Central memory CD4-positive, alpha-beta T cell (primary cell): ENCODE measurements around the gene TTC33.
A peak's percentile ranks its signal among the peaks of the same experiment; 100 is the strongest.
"Not testable (repeated sequence)": the region's sequence is repeated elsewhere in the genome, so short reads cannot be mapped to it uniquely, and the experiment has no call there.

Experiments
- DNase-seq: peaks from one replicate; pipeline ENCODE4 v3.0.0; 2022

Gene TTC33

DNA sequence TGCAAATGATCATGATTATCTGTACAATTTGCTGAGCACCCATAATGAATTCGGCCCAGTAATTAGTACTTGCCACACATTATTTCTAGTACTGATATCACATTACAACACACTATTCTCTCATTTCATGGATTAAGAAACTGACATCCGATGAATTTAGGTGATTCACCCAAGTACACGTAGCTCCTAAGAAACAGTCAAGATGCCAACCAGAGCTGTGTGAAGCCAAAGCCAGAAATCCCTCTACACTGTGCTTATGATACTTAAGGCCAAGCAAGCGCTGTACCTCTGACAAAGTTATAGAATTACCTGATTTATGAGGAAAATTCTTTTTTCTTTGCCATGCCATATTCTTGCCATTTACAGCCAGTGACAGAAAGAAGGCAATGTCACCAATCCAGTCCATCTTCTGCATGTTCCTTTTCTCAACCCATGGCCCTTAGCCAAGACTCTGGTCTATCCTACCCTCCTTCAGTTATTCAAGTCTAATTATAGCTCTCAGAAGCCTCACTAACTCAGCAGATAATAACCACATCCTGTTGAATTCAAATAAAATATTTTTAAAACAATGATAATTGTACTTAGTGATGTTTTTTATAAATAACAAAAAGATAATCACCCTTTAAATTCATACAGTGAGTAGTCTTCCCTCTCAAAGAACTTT, 150.3 kb downstream of the TTC33 start:
- DNase-seq, result peak; percentile 35

DNA sequence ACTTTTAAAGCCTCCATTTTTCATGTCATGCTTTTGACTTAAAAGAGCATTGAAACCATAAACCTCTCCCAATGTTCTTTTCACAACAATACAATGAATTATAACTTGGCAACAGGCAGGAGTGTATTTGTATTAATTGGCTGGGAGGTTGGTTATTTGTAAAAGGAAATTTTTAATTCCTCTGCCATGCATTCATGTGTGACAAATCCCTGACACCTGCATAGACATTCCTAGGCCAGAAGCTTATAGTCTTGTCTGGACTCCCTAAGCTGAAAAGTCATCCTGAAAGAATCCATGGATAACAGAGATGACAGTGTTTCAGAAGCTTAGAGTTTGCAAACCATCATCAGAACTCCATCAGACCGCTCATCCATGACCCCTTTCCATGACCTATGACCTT, 152.4 kb downstream of the TTC33 start:
- DNase-seq, result no peak

DNA sequence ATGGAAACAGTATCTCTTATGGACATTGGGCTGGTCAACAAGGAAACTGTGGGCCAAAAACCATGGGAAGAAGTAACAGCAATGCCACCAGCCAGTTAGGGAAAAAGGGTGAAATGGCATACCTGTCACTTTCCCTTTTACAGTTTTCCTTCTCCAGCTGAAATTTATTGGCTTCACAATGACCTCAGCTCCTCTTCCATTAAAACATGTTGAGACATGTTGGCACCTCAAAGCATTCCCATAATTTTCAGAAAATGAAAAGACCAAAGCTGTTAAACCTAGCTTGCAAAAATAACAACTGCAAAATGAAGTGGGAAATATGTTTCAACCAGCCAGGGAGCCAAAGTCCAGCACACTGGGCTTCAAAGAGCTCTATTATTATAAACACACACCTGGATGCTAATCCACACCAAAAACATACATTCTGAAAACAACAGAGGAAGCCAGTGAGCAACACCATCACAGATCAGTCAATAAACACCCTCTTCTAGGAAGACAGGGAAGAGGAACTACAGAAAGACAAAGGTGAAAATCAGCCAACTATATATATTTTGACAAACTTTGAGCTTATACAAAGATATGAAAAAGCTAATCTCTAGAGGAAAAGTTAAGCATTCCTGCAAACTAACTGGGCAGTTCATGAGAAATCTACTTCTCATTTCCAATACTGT, 154.4 kb downstream of the TTC33 start:
- no peak for DNase-seq

DNA sequence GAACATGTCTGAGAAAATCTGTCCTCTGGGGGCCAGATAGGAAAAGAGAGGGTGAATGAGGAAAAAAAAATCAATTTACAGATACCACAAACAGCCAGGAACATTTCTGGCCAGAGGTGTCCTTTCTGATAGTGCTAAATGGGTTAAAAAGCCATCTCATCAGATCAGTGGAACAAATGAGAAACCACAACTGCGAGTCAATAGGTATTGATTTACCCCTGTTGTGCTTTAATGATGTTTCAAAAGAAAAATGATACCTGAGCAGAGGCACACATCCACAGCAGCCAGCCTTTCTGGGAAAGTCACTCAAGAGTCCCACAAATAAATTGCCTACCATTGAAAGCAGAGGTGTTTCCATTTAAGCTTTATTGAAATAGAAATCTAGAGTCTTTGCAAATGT, 155.4 kb downstream of the TTC33 start:
- no peak for DNase-seq

DNA sequence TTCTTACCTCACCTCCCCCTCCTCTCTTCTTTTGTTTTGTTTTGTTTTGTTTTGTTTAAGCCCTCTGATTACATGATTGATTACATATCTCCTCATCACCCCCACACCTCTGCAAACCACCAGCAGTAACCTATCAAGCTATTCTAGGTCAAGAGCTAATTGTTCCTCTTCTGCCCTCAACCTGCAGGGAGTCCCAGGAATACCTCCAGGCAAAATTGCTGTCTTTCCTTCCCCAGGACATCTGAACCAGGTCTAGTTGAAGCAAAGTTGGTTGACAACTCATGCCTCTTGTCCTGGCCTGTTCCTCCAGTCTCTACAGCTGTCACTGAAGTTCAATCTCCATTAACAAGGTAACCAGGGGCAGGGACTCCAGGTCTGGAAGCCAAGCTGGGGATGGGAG, 156.1 kb downstream of the TTC33 start:
- no peak for DNase-seq

DNA sequence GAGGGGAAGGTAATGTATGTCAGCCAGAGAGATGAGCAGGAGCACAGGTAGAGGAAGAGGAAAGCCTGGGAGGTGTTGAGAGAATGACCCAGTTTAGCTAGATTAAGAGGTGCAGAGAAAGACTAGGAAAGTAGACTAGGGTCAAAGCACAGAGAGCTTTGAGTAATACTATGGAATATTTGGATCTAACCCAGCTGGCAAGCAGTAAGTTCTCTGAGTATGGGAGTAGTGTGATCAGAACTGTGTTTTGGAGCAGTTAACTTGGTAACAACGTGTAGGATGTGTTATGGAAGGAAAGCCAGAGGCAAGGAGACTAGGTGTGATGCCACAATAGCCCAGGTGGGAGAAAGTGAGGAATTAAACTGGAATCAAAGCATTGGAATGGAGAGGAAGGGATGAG, 160.9 kb downstream of the TTC33 start:
- DNase-seq, result no peak

DNA sequence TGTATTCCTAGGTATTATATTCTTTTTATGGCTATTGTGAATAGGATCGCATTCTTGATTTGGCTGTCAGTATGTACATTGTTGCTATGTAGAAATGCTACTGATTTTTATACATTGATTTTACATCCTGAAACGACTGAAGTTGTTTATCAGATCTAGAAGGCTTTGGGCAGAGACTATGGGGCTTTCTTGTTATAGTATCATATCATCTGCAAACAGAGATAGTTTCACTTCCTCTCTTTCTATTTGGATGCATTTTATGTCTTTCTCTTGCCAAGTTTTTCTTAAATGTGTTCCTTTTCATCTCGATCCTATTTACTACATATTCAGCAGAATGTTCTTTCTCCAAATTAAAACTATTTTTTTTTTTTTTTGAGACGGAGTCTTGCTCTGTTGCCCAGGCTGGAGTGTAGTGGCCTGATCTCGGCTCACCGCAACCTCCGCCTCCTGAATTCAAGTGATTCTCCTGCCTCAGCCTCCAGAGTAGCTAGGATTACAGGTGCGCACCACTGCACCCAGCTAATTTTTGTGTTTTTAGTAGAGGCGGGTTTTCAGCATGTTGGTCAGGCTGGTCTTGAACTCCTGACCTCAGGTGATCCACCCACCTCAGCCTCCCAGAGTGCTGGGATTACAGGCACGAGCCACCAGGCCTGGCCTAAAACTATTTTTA, 163.9 kb downstream of the TTC33 start:
- not testable (repeated sequence) for DNase-seq

DNA sequence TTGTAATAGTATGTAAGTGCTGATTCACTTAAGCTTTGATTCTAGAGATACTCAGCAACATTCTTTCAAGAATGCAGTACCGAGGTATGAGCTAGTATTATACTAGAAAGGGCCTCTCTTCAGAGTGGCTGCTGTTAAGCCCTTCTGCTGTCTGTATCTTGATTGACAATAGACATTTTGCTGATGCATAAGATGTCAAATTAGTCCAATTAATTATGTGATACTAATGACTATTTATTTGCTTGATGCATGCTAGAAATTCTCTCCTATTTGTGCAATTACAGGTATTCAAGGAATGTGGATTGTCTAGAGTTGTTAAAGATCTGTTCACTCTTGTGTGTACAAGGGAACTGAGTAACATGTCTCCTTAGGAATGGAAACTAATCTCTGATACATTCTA, 168.4 kb downstream of the TTC33 start:
- no peak for DNase-seq

DNA sequence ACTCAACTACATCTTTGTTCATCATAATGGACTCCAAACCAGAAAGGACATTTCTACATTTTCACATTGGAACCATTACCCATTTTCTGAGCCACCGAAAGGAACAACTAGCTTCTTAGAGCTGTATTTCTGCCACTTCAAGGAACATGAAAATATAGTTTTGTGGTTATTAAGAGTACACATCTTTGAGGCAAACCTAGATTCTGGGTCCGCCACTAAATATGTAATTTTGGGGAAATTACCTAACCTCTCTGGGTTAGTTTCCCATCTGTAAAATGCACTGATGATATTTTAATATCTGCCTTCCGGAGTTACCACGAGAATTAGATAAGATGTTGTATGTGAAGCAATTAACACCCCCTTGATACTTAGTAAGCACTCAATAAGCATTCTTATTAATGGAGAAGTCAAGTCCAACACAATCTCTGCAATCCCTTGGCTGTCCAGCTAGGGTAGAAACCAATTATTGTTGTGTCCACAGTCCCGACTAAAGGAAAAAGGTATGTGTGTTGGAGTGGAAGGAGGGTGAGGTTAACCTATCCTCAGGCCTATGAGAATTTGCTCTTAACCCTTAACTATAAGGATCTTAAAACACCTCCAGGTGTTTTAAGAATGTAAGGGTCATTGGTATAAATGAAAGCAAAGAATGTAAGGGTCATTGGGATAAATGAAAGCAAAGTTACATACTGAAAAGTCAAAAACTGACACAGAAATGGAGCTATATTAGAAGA, 170.1 kb downstream of the TTC33 start:
- no peak for DNase-seq

DNA sequence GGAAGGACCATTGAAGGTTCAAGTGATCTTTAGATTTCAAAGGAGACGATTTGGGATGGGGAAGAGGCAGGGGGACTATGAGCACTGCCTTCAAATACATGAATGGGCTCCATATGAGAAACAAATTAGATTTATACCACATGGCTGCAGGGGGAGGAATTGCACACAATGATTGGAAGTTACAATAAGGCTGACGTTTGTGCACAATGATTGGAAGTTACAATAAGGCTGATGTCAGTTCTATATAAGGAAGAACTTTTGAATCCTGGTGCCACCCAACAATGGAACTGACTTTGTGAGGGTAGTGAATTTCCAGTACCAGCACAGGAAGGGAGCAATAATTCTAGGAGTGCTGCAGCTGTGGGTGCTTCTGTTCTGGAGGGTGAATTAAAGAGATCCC, 171.7 kb downstream of the TTC33 start:
- no peak for DNase-seq

DNA sequence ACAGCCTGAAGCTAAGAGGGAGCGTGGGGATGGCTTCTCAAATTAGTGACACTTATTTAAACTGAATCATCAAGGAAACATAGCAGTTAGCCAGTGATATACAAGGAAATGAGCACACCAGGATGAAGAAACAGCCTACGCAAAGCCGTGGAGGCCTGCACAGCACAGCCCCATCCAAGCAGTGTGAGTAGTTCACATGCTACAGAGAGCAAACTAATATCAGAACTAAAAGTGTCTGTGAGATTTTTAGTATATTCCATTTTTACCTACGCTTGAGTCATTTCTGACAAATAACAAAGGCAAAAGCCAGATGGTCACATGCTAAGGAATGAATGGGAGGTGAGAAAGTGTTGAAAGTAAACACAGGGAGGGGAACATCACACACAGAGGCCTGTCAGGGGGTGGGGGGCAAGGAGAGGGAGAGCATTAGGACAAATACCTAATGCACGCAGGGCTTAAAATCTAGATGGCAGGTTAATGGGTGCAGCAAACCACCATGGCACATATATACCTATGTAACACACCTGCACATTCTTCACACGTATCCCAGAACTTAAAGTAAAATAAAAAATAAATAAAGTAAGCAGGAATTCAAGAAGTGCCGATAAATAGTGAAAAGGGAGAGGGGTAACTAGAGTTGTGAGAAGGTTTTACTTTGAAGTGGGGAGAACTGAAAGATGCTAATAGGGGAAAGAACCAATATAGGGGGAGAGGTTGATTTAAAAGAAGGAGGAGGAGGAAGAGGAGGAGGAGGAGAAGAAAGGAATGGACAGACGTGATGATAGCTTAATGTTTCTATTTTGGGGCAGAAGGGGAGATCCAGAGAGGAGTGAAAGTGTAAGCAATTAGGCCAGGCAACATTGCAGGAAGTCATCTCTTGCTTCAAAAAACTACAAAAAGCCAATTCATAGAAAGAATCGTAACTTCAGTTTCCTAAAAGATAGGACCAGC, 177.0 kb downstream of the TTC33 start:
- DNase-seq, result peak; percentile 0

DNA sequence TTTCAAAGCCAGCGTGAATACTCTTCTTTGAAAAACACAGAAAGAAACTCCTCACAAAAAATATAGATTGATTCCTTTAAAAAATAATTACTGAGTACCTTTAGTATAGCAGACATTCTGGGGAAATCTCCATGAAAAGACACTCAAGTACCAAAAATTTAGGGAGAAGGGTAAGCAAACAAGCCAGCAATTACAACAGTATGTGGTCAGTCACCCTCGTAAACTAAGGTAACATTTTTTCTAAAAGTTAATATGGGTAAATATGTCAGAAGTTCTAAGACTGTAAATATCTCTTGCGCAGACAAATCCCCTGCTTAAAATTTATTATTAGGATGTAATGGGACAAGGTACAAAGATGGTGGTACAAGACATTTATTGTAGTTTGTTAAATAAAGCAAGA, 178.0 kb downstream of the TTC33 start:
- DNase-seq, result no peak

DNA sequence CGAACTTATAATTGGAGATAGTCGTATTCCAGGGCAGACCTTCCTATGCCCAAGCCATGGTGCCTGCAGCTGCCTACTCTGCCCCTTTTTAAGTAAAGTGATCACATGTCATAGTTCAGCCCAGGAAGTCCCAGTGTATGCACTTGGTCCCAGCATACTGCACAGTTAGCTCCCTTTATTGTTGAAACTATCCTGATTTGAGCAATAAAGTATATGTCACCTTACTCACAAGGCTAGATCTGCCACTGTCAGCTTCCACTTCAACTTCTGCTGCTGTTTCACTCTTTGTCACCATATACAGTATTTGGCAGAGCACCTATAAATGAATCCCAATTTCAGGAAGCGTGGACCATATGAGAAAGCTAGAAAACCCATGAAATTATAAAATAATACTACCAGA, 179.8 kb downstream of the TTC33 start:
- DNase-seq, result no peak

DNA sequence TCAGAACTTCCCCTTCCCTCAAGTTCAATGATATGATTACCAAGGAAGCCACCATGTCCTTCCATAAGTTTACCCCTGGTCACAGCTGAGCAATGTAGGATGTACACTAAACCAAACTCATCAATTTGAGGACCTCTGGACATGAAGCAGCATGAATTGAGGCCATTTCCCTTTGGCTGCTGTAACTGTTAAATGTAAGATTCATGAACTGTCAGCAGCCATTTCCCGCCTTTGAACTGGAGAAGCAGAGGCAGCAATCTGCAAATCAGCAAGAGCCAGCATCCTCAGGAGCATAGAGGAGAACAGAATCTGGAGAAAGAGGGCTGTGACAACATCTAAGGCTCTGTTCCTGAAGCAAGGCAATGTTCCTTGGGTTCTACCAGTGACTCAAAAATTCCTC, 180.3 kb downstream of the TTC33 start:
- DNase-seq, result no peak

DNA sequence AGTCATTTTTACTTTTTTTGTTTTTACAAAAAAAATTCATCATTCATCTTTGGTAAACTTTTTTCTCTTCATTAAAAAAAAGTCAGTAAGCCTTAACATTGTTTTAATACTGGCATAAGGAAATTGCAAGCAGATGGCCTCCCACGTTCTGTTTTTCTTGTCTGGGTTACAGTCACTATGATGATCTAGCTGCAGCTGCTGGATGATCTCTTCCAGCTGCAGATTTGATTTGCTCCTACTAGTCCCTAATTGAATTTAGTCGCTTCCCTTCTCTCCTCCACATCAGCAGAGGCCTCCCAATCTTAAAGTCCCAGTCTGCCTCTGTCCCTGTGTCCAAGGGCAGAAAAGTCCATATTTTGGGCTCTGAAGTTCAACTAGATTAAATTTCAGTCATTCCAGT, 182.8 kb downstream of the TTC33 start:
- no peak for DNase-seq

DNA sequence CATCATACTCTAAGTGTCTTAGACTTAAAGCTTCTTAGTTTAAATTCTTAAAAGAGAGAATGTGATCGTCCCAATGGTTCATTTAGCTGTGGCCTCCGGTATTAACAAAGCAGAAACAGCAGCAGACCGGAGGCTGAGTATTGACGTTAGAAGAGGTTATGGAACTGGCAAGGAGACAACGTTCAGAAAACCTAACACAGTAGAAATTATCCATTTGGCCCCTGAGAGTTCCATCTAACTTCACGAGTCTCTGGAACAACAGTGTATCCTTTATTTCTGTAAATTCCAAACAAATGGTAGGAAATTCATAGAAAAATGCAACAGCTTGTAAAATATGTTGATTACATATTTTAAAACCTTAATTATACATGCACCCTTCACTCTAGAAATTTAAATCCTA, 183.4 kb downstream of the TTC33 start:
- DNase-seq, result no peak

DNA sequence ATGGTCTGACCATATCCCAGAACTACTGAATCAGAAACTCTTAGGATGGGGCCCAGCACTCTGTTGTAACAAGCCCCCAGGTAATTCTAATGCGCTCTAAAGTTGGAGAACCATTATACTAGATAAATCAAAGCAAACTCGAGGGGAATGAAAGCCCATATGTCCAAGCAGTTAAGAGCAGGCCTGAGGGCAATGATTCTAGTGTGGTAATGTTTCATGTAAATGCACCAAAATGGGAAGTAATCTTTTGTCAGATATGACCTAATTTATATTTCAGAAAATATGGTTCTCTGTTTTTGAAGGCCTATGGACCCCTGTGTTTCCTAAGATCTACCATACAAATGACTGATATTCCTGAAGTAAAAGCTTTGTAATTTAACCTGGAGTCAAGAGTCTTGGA, 184.0 kb downstream of the TTC33 start:
- no peak for DNase-seq

DNA sequence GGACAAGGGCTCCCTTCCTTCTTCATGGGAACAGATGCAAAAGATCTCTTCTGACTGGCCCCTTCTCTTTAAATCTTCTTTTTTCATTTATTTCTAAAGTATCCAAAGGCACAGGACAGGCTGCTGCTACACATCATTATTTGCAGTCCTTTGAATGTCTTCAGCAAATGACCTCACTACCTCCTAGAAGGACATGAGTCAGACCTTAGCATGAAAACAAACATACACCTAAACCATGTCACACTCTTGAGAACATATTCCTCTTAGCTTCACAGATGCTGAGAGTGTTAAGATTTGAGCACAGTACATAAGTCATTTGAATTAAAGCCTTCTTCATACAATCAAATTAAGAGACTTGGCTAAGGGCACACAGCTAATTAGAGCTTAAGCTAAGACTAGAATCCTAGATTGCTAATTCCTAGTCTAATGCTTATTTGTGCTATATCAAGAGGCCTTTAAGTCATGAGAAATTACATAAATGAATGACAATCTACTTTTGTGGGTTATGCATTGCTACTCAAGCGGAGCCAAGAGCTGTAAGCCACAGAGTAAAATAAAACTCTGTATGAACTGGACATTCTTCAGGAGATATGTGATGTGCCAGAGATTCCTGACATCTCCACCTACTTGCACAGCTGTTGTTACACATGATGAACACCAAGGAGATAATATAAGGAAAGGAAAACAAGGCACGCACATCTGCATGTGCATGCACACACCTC, 185.2 kb downstream of the TTC33 start:
- DNase-seq, result no peak

DNA sequence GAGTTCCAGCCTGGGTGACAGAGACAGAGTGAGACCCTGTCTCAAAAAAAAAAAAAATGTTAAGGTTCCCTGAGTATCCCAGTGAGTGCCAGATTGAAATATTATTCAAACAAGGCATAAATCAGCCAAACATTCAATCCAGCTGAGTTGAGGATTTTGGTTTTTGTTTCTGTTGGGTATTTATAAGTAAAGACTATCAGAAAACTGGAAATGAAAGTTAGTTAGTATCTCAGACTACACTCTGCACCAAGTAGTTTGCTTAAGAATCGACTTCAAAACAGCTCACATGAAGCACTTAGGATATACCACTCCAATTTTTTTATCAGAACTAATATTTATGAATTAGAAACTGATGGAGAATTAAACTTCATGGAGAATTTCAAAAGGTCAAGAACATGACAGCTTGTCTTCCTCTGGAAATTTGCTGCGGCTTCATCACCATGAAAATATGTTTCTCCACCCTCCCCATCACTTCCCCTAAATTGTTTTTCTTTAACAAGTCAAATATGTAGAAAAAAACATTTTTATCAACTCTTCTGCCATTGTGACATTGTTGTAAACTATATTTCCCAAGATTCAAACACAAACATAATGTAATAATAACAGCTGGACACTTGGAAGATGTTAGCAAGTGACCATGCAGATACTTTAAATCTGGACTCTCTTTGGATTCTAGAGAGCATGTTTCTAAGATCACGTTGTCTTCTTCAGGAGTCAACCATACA, 186.1 kb downstream of the TTC33 start:
- DNase-seq, result no peak

DNA sequence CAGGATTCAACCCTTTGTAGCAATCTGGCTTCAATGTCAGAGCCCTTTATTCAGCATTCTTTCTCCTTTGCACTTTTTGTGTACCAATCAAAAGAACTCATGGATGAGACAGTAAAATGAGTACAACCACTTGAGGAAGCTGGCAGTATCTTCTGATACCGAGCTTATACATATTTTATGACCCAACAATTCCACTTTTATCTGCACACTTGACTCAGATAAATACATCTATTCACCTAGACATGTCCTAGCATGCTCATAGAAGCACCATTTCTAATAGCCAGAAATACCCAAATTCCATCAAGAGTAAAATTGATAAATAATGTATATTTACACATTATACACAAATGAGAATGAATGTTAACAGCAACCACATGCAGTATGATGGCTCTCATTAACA, 187.2 kb downstream of the TTC33 start:
- no peak for DNase-seq

DNA sequence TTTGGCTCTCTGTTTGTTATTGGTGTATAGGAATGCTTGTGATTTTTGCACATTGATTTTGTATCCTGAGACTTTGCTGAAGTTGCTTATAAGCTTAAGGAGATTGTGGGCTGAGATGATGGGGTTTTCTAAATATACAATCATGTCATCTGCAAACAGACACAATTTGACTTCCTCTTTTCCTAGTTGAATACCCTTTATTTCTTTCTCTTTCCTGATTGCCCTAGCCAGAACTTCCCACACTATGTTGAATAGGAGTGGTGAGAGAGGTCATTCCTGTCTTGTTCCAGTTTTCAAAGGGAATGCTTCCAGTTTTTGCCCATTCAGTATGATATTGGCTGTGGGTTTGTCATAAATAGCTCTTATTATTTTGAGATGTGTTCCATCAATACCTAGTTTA, 192.6 kb downstream of the TTC33 start:
- DNase-seq, result not testable (repeated sequence)
